Bronchial epithelial cell (primary cell): ENCODE results near the gene REPS2. TPM values are rescaled to one million over a fixed set of nuclear protein-coding genes. Genes with fewer than 3 reads are reported as not detected.

Experiments used
- DNase-seq: peaks from one replicate; pipeline ENCODE4 v3.0.0-alpha.2; 2010; ENCODE audit warnings: low read depth
- FAIRE-seq: peaks from 2 replicates; lab custom pipeline; 2011; peaks lifted over from hg19 to GRCh38; lab: Jason Lieb, UNC
- H3K27me3 ChIP-seq: 2 replicates; pipeline ENCODE4 v1.5.1; 2011; ENCODE audit warnings: low read length; ENCODE audit not compliant: control insufficient read depth, insufficient read depth
- H3K36me3 ChIP-seq: 2 replicates; pipeline ENCODE4 v1.5.1; 2011; ENCODE audit warnings: low read length; ENCODE audit not compliant: control insufficient read depth, insufficient read depth
- H3K4me3 ChIP-seq: 2 replicates; pipeline ENCODE4 v1.5.1; 2011; ENCODE audit warnings: mild to moderate bottlenecking, low read depth, low read length, control low read depth
- CTCF ChIP-seq: IDR thresholded peaks from 2 replicates; pipeline ENCODE4 v1.5.1; 2011; ENCODE audit warnings: mild to moderate bottlenecking, moderate library complexity, low read length, control low read depth, inconsistent platforms; ENCODE audit not compliant: insufficient read depth, severe bottlenecking
- total RNA-seq: library from RNA; depleted of rRNA; stranded (reverse); fragments of >200 nt; gene quantifications from 2 replicates; pipeline ENCODE4 v1.2.1, GENCODE V29; 2014

The REPS2 gene
- total RNA-seq, 1 donor from 2014 or later: 0.79 TPM

GRCh38 chrX:17038681-17039161, 92.3 kb downstream of the REPS2 start:
- Histone ChIP-seq H3K4me3 (no peak overlapping the region), H3K27me3 (no peaks in the 10 kb centered on the region), H3K36me3 (no peaks in the 10 kb centered on the region)
- FAIRE-seq (no peak), DNase-seq (no peak)
- no peak for TF ChIP-seq CTCF

- Histone ChIP-seq H3K27me3 (no peaks in the 10 kb centered on the region), H3K36me3 (no peaks in the 10 kb centered on the region), H3K4me3 (no peak overlapping the region)
- no peak for DNase-seq
- no peak for FAIRE-seq
- no peak for TF ChIP-seq CTCF
Observed at GRCh38 chrX:17039826-17040225, 93.4 kb downstream of the REPS2 start.

- no peak for FAIRE-seq
- no peak for TF ChIP-seq CTCF
- H3K36me3 ChIP-seq: no peaks in the 10 kb centered on the region
- H3K4me3 ChIP-seq: no peak overlapping the region
- no peaks in the 10 kb centered on the region for H3K27me3 ChIP-seq
- no peak for DNase-seq
Observed at GRCh38 chrX:17040711-17041110, 94.3 kb downstream of the REPS2 start.

GRCh38 chrX:17042037-17042436, 95.6 kb downstream of the REPS2 start:
- Histone ChIP-seq H3K36me3 (no peaks in the 10 kb centered on the region), H3K27me3 (no peaks in the 10 kb centered on the region), H3K4me3 (no peak overlapping the region)
- FAIRE-seq: no peak
- no peak for TF ChIP-seq CTCF
- DNase-seq: no peak

GRCh38 chrX:17046478-17047097, 100.1 kb downstream of the REPS2 start:
- peak; percentile 69 for TF ChIP-seq CTCF
- Histone ChIP-seq H3K36me3 (no peaks in the 10 kb centered on the region), H3K27me3 (no peaks in the 10 kb centered on the region), H3K4me3 (no peak overlapping the region)
- DNase-seq (peak; percentile 52), FAIRE-seq (peak; percentile 18)

GRCh38 chrX:17047224-17047623, 100.8 kb downstream of the REPS2 start:
- Histone ChIP-seq H3K36me3 (no peaks in the 10 kb centered on the region), H3K4me3 (no peak overlapping the region), H3K27me3 (no peaks in the 10 kb centered on the region)
- TF ChIP-seq CTCF: no peak
- no peak for DNase-seq
- FAIRE-seq: no peak
